ENCODE data around the gene TERB2.
"Not testable (repeated sequence)": the region's sequence is repeated elsewhere in the genome, so short reads cannot be mapped to it uniquely, and the experiment has no call there.

Gene TERB2

DNA sequence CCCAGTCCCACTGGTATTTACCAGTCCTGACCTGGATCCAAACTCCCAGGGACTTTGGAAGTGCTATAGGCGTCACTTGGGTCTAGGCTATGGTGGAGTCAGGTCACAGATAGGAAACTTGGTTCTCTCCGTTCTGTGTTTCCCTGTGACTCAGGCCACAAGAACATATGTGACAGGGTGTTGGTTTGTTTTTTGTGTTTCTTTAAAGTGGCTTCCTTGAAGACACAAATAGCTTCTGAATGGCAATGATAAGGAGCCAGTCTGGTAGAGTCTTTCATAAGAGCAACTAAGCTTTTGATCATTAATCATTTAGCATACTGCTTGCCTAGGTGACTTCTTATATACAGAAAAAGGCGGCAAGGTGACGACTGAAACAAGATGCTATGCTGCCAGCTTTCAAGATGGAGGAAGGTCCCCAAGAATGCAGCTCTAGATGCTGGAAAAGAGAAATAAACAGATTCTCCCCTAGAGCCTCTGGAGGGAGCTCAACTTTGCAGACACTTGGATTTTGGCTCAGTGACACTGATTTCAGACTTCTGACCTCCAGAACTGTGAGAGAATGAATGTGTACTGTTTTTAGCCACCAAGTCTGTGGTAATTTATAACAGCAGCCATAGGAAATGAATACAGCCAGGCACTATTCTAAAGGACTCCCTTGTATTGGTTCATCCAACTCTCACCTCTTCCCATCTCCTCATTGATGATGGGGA is 30.0 kb downstream of the TERB2 start:
- DNase-seq; ATAC-seq (replicated peaks); H3K4me1 Mint-ChIP-seq; H3K9me3 Mint-ChIP-seq; H3K36me3 Mint-ChIP-seq; H3K27ac Mint-ChIP-seq; H3K4me3 Mint-ChIP-seq: not testable (repeated sequence)
- peaks cover 14 to 27% of the 10 kb centered on the region in 2 donors for H3K27me3 Mint-ChIP-seq

DNA sequence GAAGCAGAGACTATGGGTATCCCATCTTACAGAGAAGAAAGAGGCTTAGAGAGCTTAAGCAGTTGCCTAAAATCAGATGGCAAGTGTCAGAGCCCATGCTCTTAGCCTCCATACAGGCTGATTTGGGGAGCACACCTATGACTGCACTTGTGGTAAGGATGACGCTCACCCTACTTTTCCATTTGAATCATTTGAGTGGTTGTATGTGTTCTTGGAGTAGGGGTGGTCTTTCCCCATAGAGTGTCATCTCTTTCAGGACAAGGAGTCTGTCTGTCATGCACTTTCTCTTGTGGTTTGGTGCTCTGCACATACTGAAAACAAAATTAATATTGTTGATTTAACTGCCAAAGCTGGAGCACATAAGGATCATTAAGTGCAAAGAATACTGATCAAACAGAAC is 31.2 kb downstream of the TERB2 start:
- not testable (repeated sequence) for ATAC-seq (replicated peaks); DNase-seq; H3K4me3 Mint-ChIP-seq; H3K27ac Mint-ChIP-seq; H3K36me3 Mint-ChIP-seq; H3K4me1 Mint-ChIP-seq; H3K9me3 Mint-ChIP-seq
- peaks cover 23 to 37% of the 10 kb centered on the region in 2 donors for H3K27me3 Mint-ChIP-seq

- not testable (repeated sequence) for H3K4me3 Mint-ChIP-seq; H3K36me3 Mint-ChIP-seq; ATAC-seq (replicated peaks); DNase-seq; H3K4me1 Mint-ChIP-seq; H3K9me3 Mint-ChIP-seq; H3K27ac Mint-ChIP-seq
- H3K27me3 Mint-ChIP-seq = peaks cover 28 to 43% of the 10 kb centered on the region in 2 donors
Observed at GRCh38 chr15:44988184-44988869, 31.8 kb downstream of the TERB2 start.

- ATAC-seq (replicated peaks); H3K27ac Mint-ChIP-seq; H3K4me1 Mint-ChIP-seq; H3K36me3 Mint-ChIP-seq; H3K4me3 Mint-ChIP-seq; DNase-seq; H3K9me3 Mint-ChIP-seq: not testable (repeated sequence)
- peaks cover 28 to 43% of the 10 kb centered on the region in 2 donors for H3K27me3 Mint-ChIP-seq
Observed at GRCh38 chr15:44988870-44989219, 32.4 kb downstream of the TERB2 start.

DNA sequence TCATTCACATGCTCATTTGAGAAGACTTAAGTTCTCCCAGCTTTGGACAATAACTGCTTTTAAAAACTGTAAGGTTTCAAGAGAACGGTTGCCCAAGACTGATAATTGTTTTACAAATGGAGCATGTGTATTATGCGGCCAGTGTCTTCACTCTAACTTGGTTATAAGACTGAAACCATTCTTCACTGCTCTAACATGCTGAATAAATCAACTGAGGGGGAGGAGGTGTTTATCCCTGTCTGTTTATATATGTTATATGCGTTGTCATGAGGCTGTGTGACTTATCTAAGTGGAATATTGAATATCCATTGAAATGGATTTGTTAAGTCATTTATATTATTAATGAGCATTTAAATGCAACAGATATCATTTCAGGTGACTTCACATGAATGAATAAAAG is 41.1 kb downstream of the TERB2 start:
- DNase-seq; H3K9me3 Mint-ChIP-seq; H3K4me1 Mint-ChIP-seq; H3K36me3 Mint-ChIP-seq; ATAC-seq (replicated peaks); H3K27ac Mint-ChIP-seq; H3K4me3 Mint-ChIP-seq: not testable (repeated sequence)
- H3K27me3 Mint-ChIP-seq = peaks cover 6 to 16% of the 10 kb centered on the region in 2 donors

GRCh38 chr15:44999105-44999504 is 42.6 kb downstream of the TERB2 start:
- no peak overlapping the region for H3K4me3 Mint-ChIP-seq
- H3K9me3 Mint-ChIP-seq = no peaks in the 10 kb centered on the region
- peaks cover 10 to 15% of the 10 kb centered on the region in 2 donors for H3K4me1 Mint-ChIP-seq
- DNase-seq (no peak), ATAC-seq (replicated peaks) (peak; percentile 56 to 58)
- H3K27me3 Mint-ChIP-seq = peaks cover 0 to 10% of the 10 kb centered on the region in 2 donors
- no peak overlapping the region for H3K27ac Mint-ChIP-seq
- no peaks in the 10 kb centered on the region for H3K36me3 Mint-ChIP-seq

GRCh38 chr15:45001180-45001579 is 44.7 kb downstream of the TERB2 start:
- H3K27ac Mint-ChIP-seq; H3K9me3 Mint-ChIP-seq; H3K36me3 Mint-ChIP-seq; H3K4me3 Mint-ChIP-seq; ATAC-seq (replicated peaks); DNase-seq: not testable (repeated sequence)
- peaks cover 10 to 15% of the 10 kb centered on the region in 2 donors for H3K4me1 Mint-ChIP-seq
- peaks cover 4 to 13% of the 10 kb centered on the region in 2 donors for H3K27me3 Mint-ChIP-seq

DNA sequence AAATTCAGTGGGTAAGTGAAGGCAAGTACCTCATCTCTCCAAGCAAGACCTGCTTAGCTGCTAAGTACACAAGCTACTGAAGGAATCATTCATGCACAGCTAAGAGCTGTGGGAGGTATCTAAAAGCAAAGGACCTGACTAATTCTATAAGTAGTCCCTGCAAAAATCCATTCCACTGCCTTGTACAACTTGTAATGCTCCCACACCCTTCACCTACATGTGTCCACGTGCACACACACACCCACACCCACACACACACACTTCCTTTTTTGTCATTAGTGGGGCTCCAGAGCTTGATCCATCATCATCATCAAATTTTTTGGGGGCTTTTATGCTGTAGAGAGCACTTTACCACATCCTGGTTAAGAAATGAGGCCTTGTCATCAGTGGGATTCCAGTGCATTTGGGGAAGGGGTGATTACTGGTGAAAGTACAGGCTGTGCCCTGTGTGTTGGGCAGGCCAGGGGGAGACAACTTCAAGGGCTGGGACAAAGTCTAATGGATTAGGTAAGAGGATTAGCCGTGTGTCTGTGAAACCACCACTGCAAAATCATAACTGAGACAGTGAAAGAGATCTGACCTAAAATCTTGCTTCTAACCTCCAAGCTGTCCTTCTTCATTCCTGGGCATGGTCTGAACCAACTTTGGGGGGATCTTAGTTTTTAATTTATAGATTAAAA is 47.4 kb downstream of the TERB2 start:
- not testable (repeated sequence) for DNase-seq, H3K36me3 Mint-ChIP-seq, H3K4me3 Mint-ChIP-seq, H3K9me3 Mint-ChIP-seq
- ATAC-seq (replicated peaks) = peak; percentile 67 to 80
- Mint-ChIP-seq H3K27ac (peak overlapping the region; percentile 62), H3K27me3 (peaks cover 9 to 21% of the 10 kb centered on the region in 2 donors), H3K4me1 (peaks cover 10 to 15% of the 10 kb centered on the region in 2 donors)

DNA sequence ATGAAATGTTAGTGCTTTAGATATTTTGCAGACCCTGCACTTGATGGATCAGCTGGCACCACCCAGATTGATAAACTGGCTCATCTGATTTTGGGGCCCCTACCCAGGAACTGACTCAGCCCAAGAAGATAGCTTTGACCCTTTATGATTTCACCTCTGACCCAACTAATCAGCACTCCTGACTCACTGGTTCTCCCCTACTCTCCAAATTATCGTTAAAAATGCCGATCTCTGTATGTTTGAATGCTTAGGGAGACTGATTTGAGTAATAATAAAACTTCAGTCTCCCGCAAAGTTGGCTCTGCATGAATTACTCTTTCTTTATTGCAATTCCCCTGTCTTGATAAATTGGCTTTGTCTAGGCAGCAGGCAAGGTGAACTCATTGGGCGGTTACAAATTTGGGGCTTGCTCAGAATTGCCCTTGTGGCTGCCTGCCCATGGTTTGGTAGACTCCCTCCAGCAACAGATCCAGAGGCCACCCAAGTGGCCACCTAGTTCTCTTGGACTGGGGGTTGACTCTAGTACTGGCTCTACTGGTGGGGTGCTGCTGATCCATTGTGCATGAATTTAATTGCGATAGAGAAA is 48.2 kb downstream of the TERB2 start:
- H3K9me3 Mint-ChIP-seq, H3K36me3 Mint-ChIP-seq, H3K4me1 Mint-ChIP-seq, DNase-seq, H3K27ac Mint-ChIP-seq, H3K4me3 Mint-ChIP-seq: not testable (repeated sequence)
- peak in 1 of 2 donors; percentile 32 for ATAC-seq (replicated peaks)
- H3K27me3 Mint-ChIP-seq = peaks cover 11 to 23% of the 10 kb centered on the region in 2 donors

DNA sequence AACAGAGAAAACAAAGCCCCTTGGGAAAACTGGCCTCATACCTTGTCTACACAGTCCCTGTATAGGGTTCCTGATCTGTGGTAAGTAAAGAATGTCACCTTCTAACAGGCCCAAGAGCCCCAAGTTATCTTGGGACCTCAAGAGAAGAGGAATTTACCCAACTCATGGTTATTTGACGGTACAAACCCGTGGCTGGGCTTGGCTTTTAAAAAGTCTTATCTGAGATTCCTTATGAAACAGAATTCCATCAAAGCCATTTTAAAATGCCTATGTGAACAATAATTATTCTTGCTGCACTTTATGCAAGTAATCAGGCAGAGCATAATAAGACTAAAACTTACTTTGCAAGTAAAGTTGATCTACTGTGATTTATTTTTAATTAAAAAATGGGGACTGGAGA is 52.6 kb downstream of the TERB2 start:
- DNase-seq (no peak), ATAC-seq (replicated peaks) (no peak)
- H3K27ac Mint-ChIP-seq = no peak overlapping the region
- H3K27me3 Mint-ChIP-seq = peaks cover 18 to 34% of the 10 kb centered on the region in 2 donors
- H3K4me3 Mint-ChIP-seq = no peak overlapping the region
- peaks cover 0 to 10% of the 10 kb centered on the region in 2 donors for H3K9me3 Mint-ChIP-seq
- peaks cover 0 to 8% of the 10 kb centered on the region in 2 donors for H3K36me3 Mint-ChIP-seq
- H3K4me1 Mint-ChIP-seq = peaks cover under 1% of the 10 kb centered on the region in 2 donors

GRCh38 chr15:45015114-45015513 is 58.6 kb downstream of the TERB2 start:
- not testable (repeated sequence) for H3K9me3 Mint-ChIP-seq; H3K4me1 Mint-ChIP-seq; H3K4me3 Mint-ChIP-seq; DNase-seq; H3K36me3 Mint-ChIP-seq; ATAC-seq (replicated peaks); H3K27ac Mint-ChIP-seq
- peaks cover 31 to 60% of the 10 kb centered on the region in 2 donors for H3K27me3 Mint-ChIP-seq

DNA sequence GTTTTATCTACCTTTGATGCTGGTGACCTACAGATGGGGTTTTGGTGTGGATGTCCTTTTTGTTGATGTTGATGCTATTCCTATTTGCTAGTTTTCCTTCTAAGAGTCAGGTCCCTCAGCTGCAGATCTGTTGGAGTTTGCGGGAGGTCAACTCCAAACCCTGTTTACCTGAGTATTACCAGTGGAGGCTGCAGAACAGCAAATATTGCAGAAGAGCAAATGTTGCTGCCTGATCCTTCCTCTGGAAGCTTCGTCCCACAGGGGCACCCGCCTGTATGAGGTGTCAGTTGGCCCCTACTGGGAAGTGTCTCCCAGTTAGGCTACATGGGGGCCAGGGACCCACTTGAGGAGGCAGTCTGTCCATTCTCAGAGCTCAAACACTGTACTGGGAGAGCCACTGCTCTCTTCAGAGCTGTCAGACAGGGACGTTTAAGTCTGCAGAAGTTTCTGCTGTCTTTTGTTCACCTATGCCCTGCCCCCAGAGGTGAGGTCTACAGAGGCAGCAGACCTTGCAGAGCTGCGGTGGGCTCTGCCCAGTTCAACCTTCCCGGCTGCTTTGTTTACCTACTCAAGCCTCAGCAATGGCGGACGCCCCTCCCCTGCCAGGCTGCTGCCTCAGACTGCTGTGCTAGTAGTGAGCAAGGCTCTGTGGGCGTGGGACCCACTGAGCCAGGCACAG is 63.9 kb downstream of the TERB2 start:
- peaks cover 27 to 41% of the 10 kb centered on the region in 2 donors for H3K27me3 Mint-ChIP-seq
- not testable (repeated sequence) for H3K36me3 Mint-ChIP-seq; H3K27ac Mint-ChIP-seq; H3K9me3 Mint-ChIP-seq; DNase-seq; H3K4me3 Mint-ChIP-seq; ATAC-seq (replicated peaks)
- peaks cover 11 to 20% of the 10 kb centered on the region in 2 donors for H3K4me1 Mint-ChIP-seq

GRCh38 chr15:45020901-45021259 is 64.4 kb downstream of the TERB2 start:
- H3K27ac Mint-ChIP-seq; H3K36me3 Mint-ChIP-seq; H3K9me3 Mint-ChIP-seq; DNase-seq; H3K4me3 Mint-ChIP-seq; ATAC-seq (replicated peaks): not testable (repeated sequence)
- peaks cover 15 to 25% of the 10 kb centered on the region in 2 donors for H3K4me1 Mint-ChIP-seq
- peaks cover 27 to 39% of the 10 kb centered on the region in 2 donors for H3K27me3 Mint-ChIP-seq

GRCh38 chr15:45021348-45021747 is 64.9 kb downstream of the TERB2 start:
- Mint-ChIP-seq H3K9me3 (peaks cover 0 to 2% of the 10 kb centered on the region in 2 donors), H3K4me1 (peaks cover 18 to 29% of the 10 kb centered on the region in 2 donors), H3K27me3 (peaks cover 24 to 34% of the 10 kb centered on the region in 2 donors), H3K36me3 (peaks cover 3 to 11% of the 10 kb centered on the region in 2 donors), H3K4me3 (peak overlapping the region in 1 of 2 donors; percentile 18), H3K27ac (no peak overlapping the region)
- ATAC-seq (replicated peaks) (no peak), DNase-seq (no peak)
